Neuronal stem cell (in vitro differentiated cells): ENCODE measurements around the gene SYCE3.

Experiments
- DNase-seq: peaks from one replicate; pipeline ENCODE4 v3.0.0-alpha.2; 2013; ENCODE audit warnings: low spot score
- H2AFZ ChIP-seq: one replicate; pipeline ENCODE4 v1.6.1; 2013; ENCODE audit warnings: mild to moderate bottlenecking, low read length, inconsistent platforms
- H2AK5ac ChIP-seq: 2 replicates; pipeline ENCODE4 v1.6.1; 2013; ENCODE audit warnings: low read depth, mild to moderate bottlenecking, inconsistent platforms, low read length, moderate library complexity, mixed read lengths
- H2BK120ac ChIP-seq: 2 replicates; pipeline ENCODE4 v1.6.1; 2013; ENCODE audit warnings: low read depth, mild to moderate bottlenecking, inconsistent platforms, low read length, moderate library complexity, mixed read lengths
- H2BK12ac ChIP-seq: one replicate; pipeline ENCODE4 v1.6.1; 2013; ENCODE audit warnings: low read length, inconsistent platforms
- H2BK15ac ChIP-seq: 2 replicates; pipeline ENCODE4 v1.6.1; 2013; ENCODE audit warnings: mild to moderate bottlenecking, low read length, inconsistent platforms, mixed read lengths
- H2BK5ac ChIP-seq: one replicate; pipeline ENCODE4 v1.6.1; 2013; ENCODE audit warnings: inconsistent platforms, mild to moderate bottlenecking, low read length, moderate library complexity
- H3K14ac ChIP-seq: one replicate; pipeline ENCODE4 v1.6.1; 2013; ENCODE audit warnings: low read length, inconsistent platforms
- H3K18ac ChIP-seq: 2 replicates; pipeline ENCODE4 v1.6.1; 2013; ENCODE audit warnings: low read length, inconsistent platforms
- H3K23ac ChIP-seq: 2 replicates; pipeline ENCODE4 v1.6.1; 2013; ENCODE audit warnings: low read depth, mild to moderate bottlenecking, mixed read lengths, low read length, inconsistent platforms; ENCODE audit not compliant: poor library complexity
- H3K27ac ChIP-seq: replicated peaks from 3 replicates; pipeline ENCODE4 v1.5.1; 2013; ENCODE audit warnings: low read length, inconsistent platforms
- H3K27me3 ChIP-seq, 3 experiments: 2 replicates each; pipeline ENCODE4 v1.6.1; 2013; ENCODE audit warnings: low read length in 3 of 3, mild to moderate bottlenecking in 2 of 3, inconsistent platforms in 1 of 3, low read depth in 1 of 3, mixed read lengths in 1 of 3, moderate library complexity in 1 of 3; ENCODE audit not compliant: control insufficient read depth in 3 of 3, insufficient read depth in 3 of 3
- H3K36me3 ChIP-seq, 2 donors: replicated peaks in 1 of 2; 2 replicates each; pipeline ENCODE4 v1.6.1; 2013; ENCODE audit warnings: low read length in 2 of 2; ENCODE audit not compliant: control insufficient read depth in 2 of 2, insufficient read depth in 2 of 2
- H3K4ac ChIP-seq: 2 replicates; pipeline ENCODE4 v1.6.1; 2013; ENCODE audit warnings: inconsistent platforms, mild to moderate bottlenecking, low read length, moderate library complexity
- H3K4me1 ChIP-seq, 2 donors: 1 replicate in 1 of 2; 2 replicates in 1 of 2; pipeline ENCODE4 v1.6.1; 2013; ENCODE audit warnings: low read length in 2 of 2, low read depth in 1 of 2; ENCODE audit not compliant: control insufficient read depth in 2 of 2, insufficient read depth in 1 of 2
- H3K4me2 ChIP-seq: one replicate; pipeline ENCODE4 v1.6.1; 2013; ENCODE audit warnings: mild to moderate bottlenecking, low read length, inconsistent platforms; ENCODE audit not compliant: insufficient read depth, poor library complexity, severe bottlenecking
- H3K4me3 ChIP-seq, 2 donors: 2 replicates each; pipeline ENCODE4 v1.5.1; 2013; ENCODE audit warnings: low read length in 2 of 2, mild to moderate bottlenecking in 2 of 2, inconsistent platforms in 1 of 2, moderate library complexity in 1 of 2
- H3K79me1 ChIP-seq: one replicate; pipeline ENCODE4 v1.6.1; 2013; ENCODE audit warnings: low read depth, mild to moderate bottlenecking, inconsistent platforms, low read length, moderate library complexity
- H3K9ac ChIP-seq: one replicate; pipeline ENCODE4 v1.6.1; 2013; ENCODE audit warnings: mild to moderate bottlenecking, low read depth, low read length, inconsistent platforms; ENCODE audit not compliant: poor library complexity
- H3K9me3 ChIP-seq, 2 donors: replicated peaks in 1 of 2; 2 replicates each; pipeline versions ENCODE3 to v1.6.1; 2013; ENCODE audit warnings: low read length in 2 of 2, mild to moderate bottlenecking in 2 of 2, inconsistent platforms in 1 of 2, low read depth in 1 of 2, mixed read lengths in 1 of 2, moderate library complexity in 1 of 2; ENCODE audit not compliant: control insufficient read depth in 2 of 2, insufficient read depth in 1 of 2
- H4K8ac ChIP-seq: one replicate; pipeline ENCODE4 v1.6.1; 2013; ENCODE audit warnings: low read depth, mild to moderate bottlenecking, inconsistent platforms, low read length, moderate library complexity
- H4K91ac ChIP-seq: one replicate; pipeline ENCODE4 v1.6.1; 2013; ENCODE audit warnings: low read length, low read depth, mild to moderate bottlenecking, inconsistent platforms; ENCODE audit not compliant: poor library complexity
- WGBS, 2 donors: extraction: QIAGEN DNeasy Blood & Tissue Kit; methylation state at CpG; one replicate each; pipeline ENCODE4 v1.1.7; 2013; ENCODE audit warnings: missing lambda C conversion rate in 2 of 2, mixed read lengths in 1 of 2; ENCODE audit not compliant: insufficient read length in 2 of 2, insufficient replicate concordance in 1 of 2; ENCODE audit errors: extremely low coverage in 2 of 2; 5-methylcytosine and 5-hydroxymethylcytosine counted together

The SYCE3 gene

DNA sequence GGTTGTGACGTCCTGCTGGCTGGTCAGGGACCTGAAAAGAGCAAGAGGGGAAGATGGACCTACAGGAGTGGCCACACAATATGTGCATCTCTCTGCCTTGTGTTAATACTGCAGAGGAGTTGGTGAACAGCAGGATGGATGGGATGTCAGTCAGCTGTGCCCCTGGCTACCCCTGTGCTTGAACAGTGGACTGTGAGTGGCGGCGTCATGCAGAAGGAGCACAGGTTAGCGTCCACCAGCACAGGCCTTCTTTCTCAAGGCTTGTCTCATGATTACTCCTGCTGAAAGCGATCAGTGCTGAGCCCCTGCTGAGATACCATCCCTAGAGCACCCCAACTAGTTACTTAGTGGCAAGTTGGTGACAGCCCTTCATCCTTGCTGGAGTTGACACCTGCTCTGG, 23.7 kb upstream of the SYCE3 start:
- WGBS, 2 donors: no CpG with 5 or more reads among the region's 5 CpGs

DNA sequence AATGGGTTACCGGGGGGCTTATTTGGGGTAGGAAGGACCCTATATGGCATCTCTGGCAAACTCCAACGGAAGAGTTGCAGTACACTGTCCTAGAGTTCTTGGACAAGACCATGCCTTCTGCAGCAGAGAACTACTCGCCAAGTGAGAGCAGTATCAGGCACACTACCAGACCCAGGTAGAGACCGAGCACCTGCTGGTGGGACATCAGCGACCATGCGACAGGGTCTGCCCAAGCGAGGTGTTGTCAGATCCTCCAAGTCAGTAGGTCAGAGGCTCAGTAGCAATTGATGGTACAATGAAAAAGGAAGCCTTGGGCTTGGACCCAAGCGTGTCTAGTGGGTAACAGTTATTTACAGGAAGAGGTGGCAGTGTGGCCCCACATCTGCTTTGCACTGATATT, 23.1 kb upstream of the SYCE3 start:
- no peaks in the 10 kb centered on the region for H3K27me3 ChIP-seq
- no peak overlapping the region for H3K4me2 ChIP-seq
- no peaks in the 10 kb centered on the region for H3K9me3 ChIP-seq
- no peak overlapping the region for H2BK15ac ChIP-seq
- H4K8ac ChIP-seq: no peak overlapping the region
- no peak overlapping the region for H3K14ac ChIP-seq
- peaks cover 2 to 6% of the 10 kb centered on the region in 2 donors for H3K36me3 ChIP-seq
- H2BK5ac ChIP-seq: no peak overlapping the region
- H3K18ac ChIP-seq: no peak overlapping the region
- peaks cover 4% of the 10 kb centered on the region for H3K79me1 ChIP-seq
- no peak for DNase-seq
- H3K9ac ChIP-seq: no peak overlapping the region
- no peak overlapping the region for H3K4me3 ChIP-seq
- H2BK120ac ChIP-seq: no peak overlapping the region
- no peak overlapping the region for H3K4ac ChIP-seq
- no peak overlapping the region for H2BK12ac ChIP-seq
- H2AFZ ChIP-seq: no peak overlapping the region
- no peak overlapping the region for H4K91ac ChIP-seq
- no peak overlapping the region for H2AK5ac ChIP-seq
- WGBS, 2 donors: no CpG with 5 or more reads among the region's 8 CpGs
- H3K4me1 ChIP-seq: peaks cover 5% of the 10 kb centered on the region in 2 donors
- H3K27ac ChIP-seq: no peak overlapping the region
- no peak overlapping the region for H3K23ac ChIP-seq

More for the DNA sequence above, 23.7 kb upstream of the SYCE3 start:
- H2BK120ac ChIP-seq: no peak overlapping the region
- H4K91ac ChIP-seq: no peak overlapping the region
- H3K27me3 ChIP-seq: no peaks in the 10 kb centered on the region
- H3K4ac ChIP-seq: no peak overlapping the region
- no peak overlapping the region for H3K9ac ChIP-seq
- H2BK12ac ChIP-seq: no peak overlapping the region
- H2AFZ ChIP-seq: no peak overlapping the region
- no peak overlapping the region for H3K4me3 ChIP-seq
- no peak overlapping the region for H3K18ac ChIP-seq
- H4K8ac ChIP-seq: no peak overlapping the region
- no peak overlapping the region for H3K4me2 ChIP-seq
- H2BK15ac ChIP-seq: no peak overlapping the region
- H2BK5ac ChIP-seq: no peak overlapping the region
- no peak overlapping the region for H3K14ac ChIP-seq
- no peaks in the 10 kb centered on the region for H3K9me3 ChIP-seq
- no peak overlapping the region for H2AK5ac ChIP-seq
- H3K4me1 ChIP-seq: peaks cover 5% of the 10 kb centered on the region in 2 donors
- no peak overlapping the region for H3K27ac ChIP-seq
- H3K79me1 ChIP-seq: peaks cover 4% of the 10 kb centered on the region
- DNase-seq: no peak
- no peak overlapping the region for H3K23ac ChIP-seq
- H3K36me3 ChIP-seq: no peaks in the 10 kb centered on the region

- Histone ChIP-seq H4K91ac (no peak overlapping the region), H2BK120ac (no peak overlapping the region), H2BK12ac (no peak overlapping the region), H3K9me3 (no peaks in the 10 kb centered on the region), H2AFZ (no peak overlapping the region), H3K9ac (no peak overlapping the region), H2BK5ac (no peak overlapping the region), H2AK5ac (no peak overlapping the region), H3K4me3 (no peak overlapping the region), H4K8ac (no peak overlapping the region), H3K27ac (no peak overlapping the region), H3K36me3 (peaks cover 4 to 10% of the 10 kb centered on the region in 2 donors), H3K4me1 (peaks cover 5% of the 10 kb centered on the region in 2 donors), H2BK15ac (no peak overlapping the region), H3K4ac (no peak overlapping the region), H3K79me1 (peaks cover 4% of the 10 kb centered on the region), H3K18ac (no peak overlapping the region), H3K23ac (no peak overlapping the region), H3K14ac (no peak overlapping the region), H3K27me3 (no peaks in the 10 kb centered on the region), H3K4me2 (no peak overlapping the region)
- DNase-seq: no peak
- no CpG with 5 or more reads among the region's 3 CpGs for WGBS, 2 donors
These were observed 22.5 kb upstream of the SYCE3 start for GRCh38 chr22:50585238-50585637.

GRCh38 chr22:50584106-50585096, 21.7 kb upstream of the SYCE3 start:
- Histone ChIP-seq H3K9ac (no peak overlapping the region), H3K23ac (no peak overlapping the region), H3K36me3 (peaks cover 10 to 18% of the 10 kb centered on the region in 2 donors), H3K27ac (no peak overlapping the region), H4K8ac (no peak overlapping the region), H3K4ac (no peak overlapping the region), H3K18ac (no peak overlapping the region), H2BK15ac (no peak overlapping the region), H3K9me3 (no peaks in the 10 kb centered on the region), H2BK120ac (no peak overlapping the region), H3K4me3 (peak overlapping the region in 1 of 2 donors; percentile 93), H3K79me1 (peaks cover 4% of the 10 kb centered on the region), H4K91ac (no peak overlapping the region), H3K4me2 (no peak overlapping the region), H3K4me1 (peaks cover 5% of the 10 kb centered on the region in 2 donors), H2AFZ (no peak overlapping the region), H2AK5ac (no peak overlapping the region), H3K14ac (no peak overlapping the region), H3K27me3 (no peaks in the 10 kb centered on the region), H2BK5ac (no peak overlapping the region), H2BK12ac (no peak overlapping the region)
- no CpG with 5 or more reads among the region's 23 CpGs for WGBS, 2 donors
- DNase-seq: no peak
